GM12874 (cell line): ENCODE data around the gene RAB40C.

ENCODE experiments used
- CTCF ChIP-seq: IDR thresholded peaks from 2 replicates; pipeline ENCODE4 v1.5.1; 2011; ENCODE audit warnings: low read depth, mild to moderate bottlenecking, control low read depth, low read length, moderate library complexity; ENCODE audit not compliant: insufficient read depth

RAB40C gene

GRCh38 chr16:590188-590814, 435 bp downstream of the RAB40C start:
- no peak for TF ChIP-seq CTCF

GRCh38 chr16:590815-591200, 942 bp downstream of the RAB40C start:
- no peak for TF ChIP-seq CTCF

GRCh38 chr16:591231-591630, 1.4 kb downstream of the RAB40C start:
- no peak for TF ChIP-seq CTCF

- no peak for TF ChIP-seq CTCF
These were observed 2.1 kb downstream of the RAB40C start for GRCh38 chr16:591892-592517.

GRCh38 chr16:592518-593306, 2.8 kb downstream of the RAB40C start:
- TF ChIP-seq CTCF = no peak

- TF ChIP-seq CTCF = no peak
These were observed 3.5 kb downstream of the RAB40C start for GRCh38 chr16:593406-593805.

GRCh38 chr16:593807-594206, 3.9 kb downstream of the RAB40C start:
- no peak for TF ChIP-seq CTCF
